ENCODE measurements around the gene KCNG2.

Gene KCNG2

DNA sequence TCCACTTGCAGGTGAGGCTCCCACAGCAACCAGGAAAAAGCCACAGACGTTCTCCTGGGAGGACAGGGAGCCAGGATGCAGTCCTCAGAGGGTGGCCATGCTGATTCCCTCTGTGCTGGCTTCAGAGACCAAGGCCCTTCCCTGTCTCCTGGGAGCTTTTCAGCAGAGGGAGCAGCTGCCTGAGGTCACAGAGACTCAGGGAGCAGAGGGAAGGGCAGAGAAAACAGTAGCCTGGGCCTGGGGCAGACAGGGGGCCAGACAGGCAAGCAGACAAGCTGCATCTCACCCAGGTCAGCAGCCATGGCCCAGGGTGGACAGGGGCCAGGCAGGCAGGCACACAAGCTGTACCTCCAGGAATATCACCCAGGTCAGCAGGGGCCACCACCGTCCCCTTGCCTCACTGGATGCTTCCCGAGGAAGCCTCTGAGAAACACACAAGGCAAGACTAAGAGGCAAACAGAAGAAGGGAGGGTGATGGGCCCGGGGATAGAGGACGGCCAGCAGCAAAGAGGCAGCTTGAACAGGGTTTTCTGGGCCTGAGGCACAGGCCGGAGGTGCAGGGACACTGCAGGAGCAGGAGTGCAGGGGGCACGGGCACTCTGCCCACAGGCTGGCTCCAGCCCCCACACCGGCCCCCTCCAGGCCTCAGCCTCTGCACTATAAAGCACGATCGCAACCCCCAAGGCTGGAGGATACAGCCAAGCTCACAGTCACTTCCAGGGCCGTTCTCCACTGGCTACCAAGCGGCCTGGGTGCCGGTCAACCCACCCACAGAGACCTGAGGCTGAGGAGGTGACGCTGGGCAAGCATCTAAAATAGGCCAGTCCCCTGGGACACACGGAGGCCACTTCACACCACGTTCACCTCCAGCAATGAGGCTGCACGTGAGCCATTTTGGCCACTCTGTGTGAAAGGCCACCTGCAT, 147.6 kb downstream of the KCNG2 start:
- intact Hi-C loops (cut with DNase I; ENCODE audit: low total_unique reads) = no loop called here
- H3K4me1 ChIP-seq = peaks cover 5 to 66% (median 33%) of the 10 kb centered on the region in 4 donors

DNA sequence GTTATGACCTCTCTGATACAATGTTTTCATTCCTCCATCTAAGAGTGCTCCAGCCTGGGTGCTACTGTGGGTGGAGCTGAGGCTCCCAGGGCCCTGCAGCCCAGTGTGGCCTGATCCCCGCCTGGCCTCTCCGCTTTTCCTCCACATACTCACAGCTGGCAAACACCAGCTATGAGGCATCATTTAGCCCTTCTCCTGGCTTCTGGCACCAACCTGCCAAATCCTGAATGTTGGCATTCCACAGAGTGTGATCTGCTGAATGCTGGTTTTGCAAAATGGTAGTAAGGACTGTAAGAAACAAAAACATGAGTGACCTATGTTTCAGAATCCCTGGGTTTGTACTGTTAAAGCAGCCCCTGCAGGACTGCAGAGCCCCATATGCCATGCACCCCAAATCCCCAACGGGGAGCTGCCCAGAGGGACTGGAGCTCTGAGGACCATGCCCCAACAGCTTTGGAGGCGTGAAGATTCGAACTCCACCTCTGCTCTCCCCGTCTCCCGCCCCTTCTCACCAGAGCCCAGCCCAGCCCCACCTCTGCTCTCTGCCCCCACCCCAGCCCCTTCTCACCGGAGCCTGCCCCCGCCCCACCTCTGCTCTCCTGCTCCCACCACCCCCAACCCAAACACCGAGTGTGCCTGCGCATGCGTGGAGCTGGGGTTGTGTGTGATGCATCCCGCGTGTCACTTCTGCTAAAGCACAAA, 149.5 kb downstream of the KCNG2 start:
- Histone ChIP-seq H3K27ac (no peak overlapping the region), H3K9me3 (no peaks in the 10 kb centered on the region), H3K36me3 (peaks cover 5 to 17% (median 11%) of the 10 kb centered on the region in 3 donors), H3K27me3 (no peaks in the 10 kb centered on the region), H3K4me3 (no peak overlapping the region), H3K4me1 (peaks cover 7 to 72% (median 39%) of the 10 kb centered on the region in 4 donors)
- peak in 1 of 2 donors; percentile 19 for DNase-seq
- TF ChIP-seq, protein P1, sequence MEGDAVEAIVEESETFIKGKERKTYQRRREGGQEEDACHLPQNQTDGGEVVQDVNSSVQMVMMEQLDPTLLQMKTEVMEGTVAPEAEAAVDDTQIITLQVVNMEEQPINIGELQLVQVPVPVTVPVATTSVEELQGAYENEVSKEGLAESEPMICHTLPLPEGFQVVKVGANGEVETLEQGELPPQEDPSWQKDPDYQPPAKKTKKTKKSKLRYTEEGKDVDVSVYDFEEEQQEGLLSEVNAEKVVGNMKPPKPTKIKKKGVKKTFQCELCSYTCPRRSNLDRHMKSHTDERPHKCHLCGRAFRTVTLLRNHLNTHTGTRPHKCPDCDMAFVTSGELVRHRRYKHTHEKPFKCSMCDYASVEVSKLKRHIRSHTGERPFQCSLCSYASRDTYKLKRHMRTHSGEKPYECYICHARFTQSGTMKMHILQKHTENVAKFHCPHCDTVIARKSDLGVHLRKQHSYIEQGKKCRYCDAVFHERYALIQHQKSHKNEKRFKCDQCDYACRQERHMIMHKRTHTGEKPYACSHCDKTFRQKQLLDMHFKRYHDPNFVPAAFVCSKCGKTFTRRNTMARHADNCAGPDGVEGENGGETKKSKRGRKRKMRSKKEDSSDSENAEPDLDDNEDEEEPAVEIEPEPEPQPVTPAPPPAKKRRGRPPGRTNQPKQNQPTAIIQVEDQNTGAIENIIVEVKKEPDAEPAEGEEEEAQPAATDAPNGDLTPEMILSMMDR (IDR thresholded peaks at IDR 0.05) = no peak
- intact Hi-C loops (cut with DNase I; ENCODE audit: low total_unique reads) = no loop called here

More for the DNA sequence above, 147.6 kb downstream of the KCNG2 start:
- peak in 1 of 2 donors; percentile 46 for DNase-seq
- Histone ChIP-seq H3K36me3 (peaks cover 5 to 35% (median 29%) of the 10 kb centered on the region in 3 donors), H3K27me3 (no peaks in the 10 kb centered on the region), H3K9me3 (no peaks in the 10 kb centered on the region), H3K4me3 (no peak overlapping the region), H3K27ac (no peak overlapping the region)
- TF ChIP-seq, protein P1 (IDR thresholded peaks at IDR 0.05) = no peak

- H3K4me3 ChIP-seq = no peak overlapping the region
- DNase-seq = no peak
- intact Hi-C loops (cut with DNase I; ENCODE audit: low total_unique reads) = no loop called here
- H3K9me3 ChIP-seq = no peaks in the 10 kb centered on the region
- H3K4me1 ChIP-seq = peaks cover 7 to 73% (median 42%) of the 10 kb centered on the region in 4 donors
- peaks cover 0 to 9% (median 2%) of the 10 kb centered on the region in 3 donors for H3K36me3 ChIP-seq
- no peaks in the 10 kb centered on the region for H3K27me3 ChIP-seq
- TF ChIP-seq, protein P1 (IDR thresholded peaks at IDR 0.05) = no peak
- no peak overlapping the region for H3K27ac ChIP-seq
These were observed 150.3 kb downstream of the KCNG2 start for GRCh38 chr18:79947881-79948610.

GRCh38 chr18:79948719-79949411, 151.1 kb downstream of the KCNG2 start:
- peak in 1 of 2 donors; percentile 48 for DNase-seq
- no peak overlapping the region for H3K27ac ChIP-seq
- no peaks in the 10 kb centered on the region for H3K9me3 ChIP-seq
- H3K27me3 ChIP-seq = no peaks in the 10 kb centered on the region
- TF ChIP-seq, protein P1 (IDR thresholded peaks at IDR 0.05) = no peak
- H3K36me3 ChIP-seq = peaks cover 0 to 4% (median 0%) of the 10 kb centered on the region in 3 donors
- peak overlapping the region in 1 of 2 donors; percentile 83 for H3K4me3 ChIP-seq
- intact Hi-C loops (cut with DNase I; ENCODE audit: low total_unique reads) = no loop called here
- H3K4me1 ChIP-seq = peaks cover 7 to 72% (median 42%) of the 10 kb centered on the region in 4 donors
